ENCODE measurements around the gene CCDC57. TPM values are rescaled to one million over a fixed set of nuclear protein-coding genes. Genes with fewer than 3 reads are reported as not detected.

Gene CCDC57
- total RNA-seq, 1 donor from 2014 or later = 57.9 TPM

DNA sequence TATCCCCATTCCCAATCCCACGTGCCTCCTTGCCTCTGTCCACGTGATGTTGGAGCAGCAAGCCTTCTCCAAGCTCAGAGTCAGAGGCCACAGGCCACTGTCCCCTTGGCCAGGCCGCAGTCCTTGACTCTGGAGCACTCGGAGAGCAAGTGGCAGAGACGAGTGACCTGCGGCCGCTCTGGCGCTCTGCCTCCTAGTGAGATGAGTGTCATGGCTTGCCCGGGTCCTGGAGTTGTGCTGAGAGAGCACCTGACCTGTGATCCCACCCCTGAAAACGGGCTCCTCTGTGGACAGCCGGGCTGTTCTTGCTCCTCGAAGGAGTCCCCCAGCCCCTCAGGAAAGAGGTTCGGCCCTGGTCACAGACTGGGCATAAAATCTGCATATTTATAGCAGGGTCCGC is 104.6 kb downstream of the CCDC57 start:
- TF ChIP-seq CTCF (IDR thresholded peaks at IDR 0.05) = no peak
- Mint-ChIP-seq H3K4me3 (ENCODE audit: unreplicated experiment) (no peak overlapping the region), H3K36me3 (ENCODE audit: unreplicated experiment) (no peaks in the 10 kb centered on the region), H3K9me3 (ENCODE audit: unreplicated experiment) (no peaks in the 10 kb centered on the region), H3K27ac (ENCODE audit: unreplicated experiment) (no peak overlapping the region), H3K4me1 (ENCODE audit: unreplicated experiment) (peaks cover 24% of the 10 kb centered on the region), H3K27me3 (ENCODE audit: unreplicated experiment) (no peaks in the 10 kb centered on the region)
- DNase-seq (ENCODE audit: extremely low spot score, unreplicated experiment) = no peak

DNA sequence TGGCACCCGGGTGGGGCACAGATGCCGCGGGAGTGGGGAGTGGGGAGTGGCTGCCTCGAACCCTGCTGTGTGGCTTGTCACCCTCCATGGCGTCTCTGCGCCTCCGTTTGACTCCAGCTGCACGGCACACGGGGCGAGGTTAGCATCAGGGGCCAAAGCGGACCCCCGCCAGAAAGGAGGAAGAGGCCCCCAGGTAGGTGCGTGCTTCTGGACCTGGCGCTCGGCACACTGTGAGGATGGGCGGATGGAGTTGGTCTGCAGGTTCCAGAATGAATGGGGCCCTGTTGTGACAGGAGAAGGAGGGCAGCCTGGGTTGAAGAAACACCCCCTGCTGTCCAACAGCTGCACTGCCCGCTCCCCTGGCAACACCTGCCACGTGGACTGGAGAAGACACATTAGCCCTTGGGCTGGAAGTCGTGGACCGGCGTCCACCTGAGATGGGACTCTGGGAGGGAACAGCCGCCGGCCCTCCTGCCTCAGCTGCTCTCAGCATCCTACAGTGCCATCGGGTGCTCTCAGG is 105.2 kb downstream of the CCDC57 start:
- peak; percentile 21 for TF ChIP-seq CTCF (IDR thresholded peaks at IDR 0.05)
- no peak for DNase-seq (ENCODE audit: extremely low spot score, unreplicated experiment)
- Mint-ChIP-seq H3K4me1 (ENCODE audit: unreplicated experiment) (peaks cover 24% of the 10 kb centered on the region), H3K9me3 (ENCODE audit: unreplicated experiment) (no peaks in the 10 kb centered on the region), H3K4me3 (ENCODE audit: unreplicated experiment) (no peak overlapping the region), H3K36me3 (ENCODE audit: unreplicated experiment) (no peaks in the 10 kb centered on the region), H3K27ac (ENCODE audit: unreplicated experiment) (no peak overlapping the region), H3K27me3 (ENCODE audit: unreplicated experiment) (no peaks in the 10 kb centered on the region)

DNA sequence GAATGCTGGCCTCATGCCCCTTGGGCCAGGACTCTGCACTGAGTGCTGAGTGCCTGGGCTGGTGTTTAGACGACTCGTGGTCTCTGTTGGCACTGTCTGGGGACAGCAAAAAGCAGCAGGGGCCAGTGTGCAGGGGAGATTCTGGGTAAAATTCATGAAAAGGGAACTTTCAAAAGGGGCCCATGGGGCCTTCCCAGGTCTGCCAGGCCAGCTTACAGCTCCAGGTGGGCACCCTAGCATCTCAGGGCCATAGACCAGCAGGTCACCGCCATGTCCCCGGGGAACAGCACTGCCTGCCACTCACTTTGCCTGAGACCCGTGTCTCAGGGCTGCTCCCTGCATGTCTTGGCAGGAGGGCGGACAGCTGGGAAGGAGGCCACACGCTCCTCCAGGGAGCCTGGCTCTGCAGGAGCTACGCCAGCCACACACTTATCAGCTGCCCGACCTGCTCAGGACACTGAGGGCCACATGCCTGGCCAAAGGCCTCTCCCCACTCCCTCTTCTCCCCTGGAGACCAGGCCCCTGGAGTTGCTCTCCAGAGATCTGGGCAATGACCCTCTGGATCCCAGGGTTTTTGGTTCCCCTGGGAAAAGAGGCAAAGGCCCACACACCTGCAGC is 105.8 kb downstream of the CCDC57 start:
- DNase-seq (ENCODE audit: extremely low spot score, unreplicated experiment) = no peak
- TF ChIP-seq CTCF (IDR thresholded peaks at IDR 0.05) = no peak
- Mint-ChIP-seq H3K36me3 (ENCODE audit: unreplicated experiment) (no peaks in the 10 kb centered on the region), H3K4me3 (ENCODE audit: unreplicated experiment) (no peak overlapping the region), H3K27ac (ENCODE audit: unreplicated experiment) (peak overlapping the region; percentile 68), H3K27me3 (ENCODE audit: unreplicated experiment) (no peaks in the 10 kb centered on the region), H3K9me3 (ENCODE audit: unreplicated experiment) (no peaks in the 10 kb centered on the region), H3K4me1 (ENCODE audit: unreplicated experiment) (peaks cover 24% of the 10 kb centered on the region)

DNA sequence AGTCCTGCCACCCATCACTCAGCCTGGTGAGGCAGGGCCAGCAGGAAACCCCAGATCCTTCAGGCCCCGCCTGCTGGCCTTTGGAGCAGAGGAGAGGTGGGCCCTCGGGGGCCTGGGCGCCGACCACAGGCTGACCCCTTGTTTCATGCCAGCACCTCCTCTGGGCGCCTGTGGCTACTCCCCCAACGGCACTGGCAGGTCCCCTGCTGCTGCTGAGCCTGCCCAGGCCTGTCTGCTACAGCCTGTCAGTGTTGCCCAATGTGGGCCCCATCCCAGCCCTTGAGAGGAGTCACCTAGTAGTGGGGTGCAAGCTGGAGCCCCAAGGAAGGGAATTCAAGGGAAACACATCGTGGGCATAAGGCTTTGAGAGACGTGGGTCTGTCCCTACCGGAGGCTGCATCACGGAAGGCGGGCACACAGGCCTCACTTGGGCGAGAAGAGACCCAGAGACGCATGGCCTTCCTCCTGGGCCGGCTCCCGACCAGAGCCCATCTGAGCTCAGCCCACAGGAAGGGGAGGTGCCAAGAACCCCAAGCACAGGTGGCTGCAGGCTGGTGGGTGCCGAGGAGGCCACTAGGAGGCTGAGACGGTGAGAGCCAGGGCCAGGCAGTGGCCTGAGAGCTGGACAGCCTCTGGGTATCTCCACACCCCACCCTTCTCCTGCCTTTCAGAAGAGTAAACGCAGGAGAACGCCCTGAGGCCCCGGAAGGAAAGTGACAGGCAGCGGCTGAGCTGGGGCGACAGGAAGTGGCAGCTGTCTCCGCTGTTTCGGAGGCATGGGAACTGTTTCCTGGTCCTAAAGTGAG is 106.6 kb downstream of the CCDC57 start:
- no peaks in the 10 kb centered on the region for H3K36me3 Mint-ChIP-seq (ENCODE audit: unreplicated experiment)
- peak; percentile 45 for TF ChIP-seq CTCF (IDR thresholded peaks at IDR 0.05)
- no peaks in the 10 kb centered on the region for H3K9me3 Mint-ChIP-seq (ENCODE audit: unreplicated experiment)
- peaks cover 24% of the 10 kb centered on the region for H3K4me1 Mint-ChIP-seq (ENCODE audit: unreplicated experiment)
- no peaks in the 10 kb centered on the region for H3K27me3 Mint-ChIP-seq (ENCODE audit: unreplicated experiment)
- H3K27ac Mint-ChIP-seq (ENCODE audit: unreplicated experiment) = peak overlapping the region; percentile 68
- no peak for DNase-seq (ENCODE audit: extremely low spot score, unreplicated experiment)
- no peak overlapping the region for H3K4me3 Mint-ChIP-seq (ENCODE audit: unreplicated experiment)

DNA sequence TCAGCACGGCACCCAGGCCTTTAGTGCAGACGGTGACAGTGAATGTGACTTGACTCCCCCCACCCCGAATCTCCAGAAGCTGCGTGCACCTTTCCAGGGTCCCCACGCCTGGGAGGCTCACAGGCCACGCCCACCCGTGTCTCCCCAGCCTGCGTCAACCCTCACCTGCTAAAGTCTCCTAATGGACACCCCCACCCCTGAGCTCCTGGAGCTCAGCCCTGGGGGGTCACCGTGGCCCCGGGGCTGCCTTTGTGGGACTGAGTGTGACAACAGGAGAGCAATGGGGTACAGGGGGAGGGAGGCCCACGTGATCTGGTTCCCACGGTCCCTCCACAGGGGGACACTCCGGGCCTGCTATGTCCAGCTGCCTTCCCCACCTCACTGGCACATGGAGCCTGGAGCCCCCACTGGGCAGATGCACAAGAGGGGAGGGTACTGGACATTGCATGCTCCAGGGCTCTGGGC is 107.2 kb downstream of the CCDC57 start:
- no peaks in the 10 kb centered on the region for H3K9me3 Mint-ChIP-seq (ENCODE audit: unreplicated experiment)
- no peak overlapping the region for H3K4me3 Mint-ChIP-seq (ENCODE audit: unreplicated experiment)
- H3K4me1 Mint-ChIP-seq (ENCODE audit: unreplicated experiment) = peaks cover 24% of the 10 kb centered on the region
- H3K27ac Mint-ChIP-seq (ENCODE audit: unreplicated experiment) = peak overlapping the region; percentile 68
- no peak for TF ChIP-seq CTCF (IDR thresholded peaks at IDR 0.05)
- H3K36me3 Mint-ChIP-seq (ENCODE audit: unreplicated experiment) = no peaks in the 10 kb centered on the region
- no peak for DNase-seq (ENCODE audit: extremely low spot score, unreplicated experiment)
- H3K27me3 Mint-ChIP-seq (ENCODE audit: unreplicated experiment) = no peaks in the 10 kb centered on the region
